Measurements from ENCODE around the gene RAB5IF. TPM values are rescaled to one million over a fixed set of nuclear protein-coding genes. Genes with fewer than 3 reads are reported as not detected.

RAB5IF gene
- total RNA-seq, 1 experiment from 2014 or later = 112 TPM

DNA sequence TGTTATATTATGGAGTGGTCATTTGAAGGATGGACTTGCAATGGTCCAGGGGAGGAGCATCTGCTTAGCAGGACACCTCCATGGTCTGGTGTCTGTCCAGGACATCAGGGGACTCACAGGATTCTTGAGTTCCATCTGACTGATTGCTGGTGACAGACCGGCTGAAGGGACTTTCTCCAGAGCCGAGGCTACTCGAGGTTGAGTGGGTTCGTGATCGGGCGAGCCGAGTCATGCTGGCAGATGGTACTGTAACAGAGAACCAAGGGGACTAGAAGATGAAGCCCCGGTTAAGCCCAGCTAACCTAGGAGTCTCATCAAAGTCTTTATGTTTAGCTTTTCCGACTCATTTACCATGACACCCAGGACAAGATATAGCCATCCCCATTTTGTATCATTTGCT lies 47.9 kb downstream of the RAB5IF start:
- H3K4me3 Mint-ChIP-seq (ENCODE audit: unreplicated experiment) = no peak overlapping the region
- H3K27me3 Mint-ChIP-seq (ENCODE audit: insufficient read depth, unreplicated experiment) = no peaks in the 10 kb centered on the region
- no peaks in the 10 kb centered on the region for H3K4me1 Mint-ChIP-seq (ENCODE audit: insufficient read depth, unreplicated experiment)
- POLR2A ChIA-PET = interaction anchor here (0.8 to 1.7 kb wide), 2 partner anchors 13 to 91 kb away, joined by 3 to 6 read pairs; no protein-coding TSS in a partner anchor
- TF ChIP-seq, protein P1, sequence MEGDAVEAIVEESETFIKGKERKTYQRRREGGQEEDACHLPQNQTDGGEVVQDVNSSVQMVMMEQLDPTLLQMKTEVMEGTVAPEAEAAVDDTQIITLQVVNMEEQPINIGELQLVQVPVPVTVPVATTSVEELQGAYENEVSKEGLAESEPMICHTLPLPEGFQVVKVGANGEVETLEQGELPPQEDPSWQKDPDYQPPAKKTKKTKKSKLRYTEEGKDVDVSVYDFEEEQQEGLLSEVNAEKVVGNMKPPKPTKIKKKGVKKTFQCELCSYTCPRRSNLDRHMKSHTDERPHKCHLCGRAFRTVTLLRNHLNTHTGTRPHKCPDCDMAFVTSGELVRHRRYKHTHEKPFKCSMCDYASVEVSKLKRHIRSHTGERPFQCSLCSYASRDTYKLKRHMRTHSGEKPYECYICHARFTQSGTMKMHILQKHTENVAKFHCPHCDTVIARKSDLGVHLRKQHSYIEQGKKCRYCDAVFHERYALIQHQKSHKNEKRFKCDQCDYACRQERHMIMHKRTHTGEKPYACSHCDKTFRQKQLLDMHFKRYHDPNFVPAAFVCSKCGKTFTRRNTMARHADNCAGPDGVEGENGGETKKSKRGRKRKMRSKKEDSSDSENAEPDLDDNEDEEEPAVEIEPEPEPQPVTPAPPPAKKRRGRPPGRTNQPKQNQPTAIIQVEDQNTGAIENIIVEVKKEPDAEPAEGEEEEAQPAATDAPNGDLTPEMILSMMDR (IDR thresholded peaks at IDR 0.05; ENCODE audit: unreplicated experiment) = no peak
- peaks cover 22% of the 10 kb centered on the region for H3K36me3 Mint-ChIP-seq (ENCODE audit: insufficient read depth, unreplicated experiment)
- DNase-seq (ENCODE audit: unreplicated experiment) = no peak
- CTCF ChIA-PET = interaction anchor here (0.6 kb wide), 1 partner anchor 155 kb away, joined by 3 read pairs; no protein-coding TSS in a partner anchor
- intact Hi-C loops (cut with micrococcal nuclease) = no loop called here
- no TSS peak for BruUV-seq (replicated peaks)
- no peak overlapping the region for H3K27ac Mint-ChIP-seq (ENCODE audit: low read depth, unreplicated experiment)
- no peaks in the 10 kb centered on the region for H3K9me3 Mint-ChIP-seq (ENCODE audit: unreplicated experiment)

DNA sequence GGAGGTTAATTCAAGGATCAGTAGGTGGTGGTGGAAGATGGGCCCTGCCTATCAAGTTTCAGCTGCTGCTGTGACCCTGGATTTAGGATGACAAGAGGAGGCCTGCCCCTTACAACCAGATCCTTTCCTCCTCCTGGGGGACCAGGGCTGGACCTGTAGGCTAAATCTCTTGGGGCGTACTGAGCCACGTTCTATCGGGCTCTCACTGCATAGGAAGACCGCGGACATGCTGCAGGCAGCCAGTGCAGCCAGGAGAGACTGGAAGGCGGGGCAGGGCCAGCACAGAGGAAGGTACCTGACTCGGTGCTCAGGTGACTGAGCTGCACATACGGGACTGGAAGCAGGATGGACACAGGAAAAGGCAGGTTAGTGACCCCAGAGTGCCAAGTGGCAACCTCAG lies 48.9 kb downstream of the RAB5IF start:
- Mint-ChIP-seq H3K4me3 (ENCODE audit: unreplicated experiment) (no peak overlapping the region), H3K9me3 (ENCODE audit: unreplicated experiment) (no peaks in the 10 kb centered on the region), H3K27ac (ENCODE audit: low read depth, unreplicated experiment) (no peak overlapping the region), H3K36me3 (ENCODE audit: insufficient read depth, unreplicated experiment) (peaks cover 22% of the 10 kb centered on the region), H3K27me3 (ENCODE audit: insufficient read depth, unreplicated experiment) (no peaks in the 10 kb centered on the region), H3K4me1 (ENCODE audit: insufficient read depth, unreplicated experiment) (no peaks in the 10 kb centered on the region)
- ChIA-PET CTCF (interaction anchor here (0.9 to 1.4 kb wide), 2 partner anchors 20 to 29 kb away, joined by 3 read pairs; no protein-coding TSS in a partner anchor), POLR2A (interaction anchor here (0.7 to 2.2 kb wide), 3 partner anchors 12 to 165 kb away, joined by 3 to 7 read pairs (median 6); no protein-coding TSS in a partner anchor)
- TF ChIP-seq, protein P1 (IDR thresholded peaks at IDR 0.05; ENCODE audit: unreplicated experiment) = no peak
- no peak for DNase-seq (ENCODE audit: unreplicated experiment)
- intact Hi-C loops (cut with micrococcal nuclease) = no loop called here
- no TSS peak for BruUV-seq (replicated peaks)

DNA sequence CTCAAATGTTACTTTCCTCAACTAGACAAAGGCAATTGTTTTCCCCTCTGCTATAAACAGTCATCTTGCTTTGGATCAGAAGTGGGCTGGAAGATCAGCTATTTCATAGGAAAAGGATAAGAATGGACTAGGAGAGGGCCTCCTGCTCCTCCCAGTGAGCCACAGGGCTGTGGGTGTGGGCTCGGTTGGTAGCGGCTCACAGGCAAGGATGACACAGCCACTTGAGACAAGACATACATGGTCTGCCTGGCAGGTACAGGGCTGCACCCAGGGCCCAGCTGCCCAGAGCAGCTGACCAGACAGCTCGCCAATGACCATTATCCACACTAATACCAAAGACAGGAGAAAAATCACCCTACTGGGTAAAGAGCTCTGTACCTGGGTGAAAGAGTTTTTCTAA lies 49.4 kb downstream of the RAB5IF start:
- Mint-ChIP-seq H3K4me3 (ENCODE audit: unreplicated experiment) (no peak overlapping the region), H3K4me1 (ENCODE audit: insufficient read depth, unreplicated experiment) (no peaks in the 10 kb centered on the region), H3K27me3 (ENCODE audit: insufficient read depth, unreplicated experiment) (no peaks in the 10 kb centered on the region), H3K9me3 (ENCODE audit: unreplicated experiment) (no peaks in the 10 kb centered on the region), H3K27ac (ENCODE audit: low read depth, unreplicated experiment) (no peak overlapping the region), H3K36me3 (ENCODE audit: insufficient read depth, unreplicated experiment) (peaks cover 25% of the 10 kb centered on the region)
- CTCF ChIA-PET = interaction anchor here (0.6 to 1.6 kb wide), 4 partner anchors 12 to 1993 kb away, joined by 3 to 6 read pairs (median 4); no protein-coding TSS in a partner anchor
- TF ChIP-seq, protein P1 (IDR thresholded peaks at IDR 0.05; ENCODE audit: unreplicated experiment) = no peak
- intact Hi-C loops (cut with micrococcal nuclease) = no loop called here
- DNase-seq (ENCODE audit: unreplicated experiment) = no peak
- POLR2A ChIA-PET = interaction anchor here (1.7 to 2.2 kb wide), 2 partner anchors 11 to 90 kb away, joined by 6 to 7 read pairs; no protein-coding TSS in a partner anchor
- no TSS peak for BruUV-seq (replicated peaks)

DNA sequence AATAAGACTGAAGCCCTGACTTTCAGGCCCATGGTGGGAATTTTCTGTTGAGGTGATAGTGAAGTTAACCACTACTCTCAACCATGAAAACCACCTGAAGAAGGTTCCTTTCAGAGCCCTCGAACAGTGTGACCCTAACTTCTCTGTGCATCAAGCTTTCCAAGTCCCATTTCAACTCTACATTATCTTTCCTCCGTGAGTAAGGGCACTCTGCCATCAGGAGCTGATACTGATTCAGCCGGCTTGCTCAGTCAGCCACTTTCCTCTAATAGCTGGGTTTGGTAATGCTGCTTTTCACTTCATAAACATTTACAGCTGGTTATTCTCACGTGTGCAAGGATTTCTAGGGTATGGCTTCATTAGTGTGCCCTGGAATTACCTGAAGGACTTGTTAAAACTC lies 51.2 kb downstream of the RAB5IF start:
- POLR2A ChIA-PET = interaction anchor here (0.6 to 2.2 kb wide), 2 partner anchors 9 to 67 kb away, joined by 3 to 7 read pairs; no protein-coding TSS in a partner anchor

More for the DNA sequence above, 51.2 kb downstream of the RAB5IF start:
- BruUV-seq (replicated peaks) = no TSS peak
- intact Hi-C loops (cut with micrococcal nuclease) = no loop called here
- H3K4me1 Mint-ChIP-seq (ENCODE audit: insufficient read depth, unreplicated experiment) = no peaks in the 10 kb centered on the region
- no peak overlapping the region for H3K27ac Mint-ChIP-seq (ENCODE audit: low read depth, unreplicated experiment)
- DNase-seq (ENCODE audit: unreplicated experiment) = no peak
- H3K27me3 Mint-ChIP-seq (ENCODE audit: insufficient read depth, unreplicated experiment) = no peaks in the 10 kb centered on the region
- CTCF ChIA-PET = interaction anchor here (0.5 kb wide), 1 partner anchor 52 kb away, joined by 4 read pairs; no protein-coding TSS in a partner anchor
- H3K36me3 Mint-ChIP-seq (ENCODE audit: insufficient read depth, unreplicated experiment) = peaks cover 27% of the 10 kb centered on the region
- no peak overlapping the region for H3K4me3 Mint-ChIP-seq (ENCODE audit: unreplicated experiment)
- TF ChIP-seq, protein P1 (IDR thresholded peaks at IDR 0.05; ENCODE audit: unreplicated experiment) = no peak
- H3K9me3 Mint-ChIP-seq (ENCODE audit: unreplicated experiment) = no peaks in the 10 kb centered on the region

All from MCF 10A (cell line).